ENCODE data around the gene JARID2. TPM values are rescaled to one million over a fixed set of nuclear protein-coding genes. Genes with fewer than 3 reads are reported as not detected.
A peak's percentile ranks its signal among the peaks of the same experiment; 100 is the strongest.

JARID2 gene
- total and polyA plus RNA-seq, 7 experiments from 2014 or later: 6.9 to 39.6 (median 24.1) TPM

DNA sequence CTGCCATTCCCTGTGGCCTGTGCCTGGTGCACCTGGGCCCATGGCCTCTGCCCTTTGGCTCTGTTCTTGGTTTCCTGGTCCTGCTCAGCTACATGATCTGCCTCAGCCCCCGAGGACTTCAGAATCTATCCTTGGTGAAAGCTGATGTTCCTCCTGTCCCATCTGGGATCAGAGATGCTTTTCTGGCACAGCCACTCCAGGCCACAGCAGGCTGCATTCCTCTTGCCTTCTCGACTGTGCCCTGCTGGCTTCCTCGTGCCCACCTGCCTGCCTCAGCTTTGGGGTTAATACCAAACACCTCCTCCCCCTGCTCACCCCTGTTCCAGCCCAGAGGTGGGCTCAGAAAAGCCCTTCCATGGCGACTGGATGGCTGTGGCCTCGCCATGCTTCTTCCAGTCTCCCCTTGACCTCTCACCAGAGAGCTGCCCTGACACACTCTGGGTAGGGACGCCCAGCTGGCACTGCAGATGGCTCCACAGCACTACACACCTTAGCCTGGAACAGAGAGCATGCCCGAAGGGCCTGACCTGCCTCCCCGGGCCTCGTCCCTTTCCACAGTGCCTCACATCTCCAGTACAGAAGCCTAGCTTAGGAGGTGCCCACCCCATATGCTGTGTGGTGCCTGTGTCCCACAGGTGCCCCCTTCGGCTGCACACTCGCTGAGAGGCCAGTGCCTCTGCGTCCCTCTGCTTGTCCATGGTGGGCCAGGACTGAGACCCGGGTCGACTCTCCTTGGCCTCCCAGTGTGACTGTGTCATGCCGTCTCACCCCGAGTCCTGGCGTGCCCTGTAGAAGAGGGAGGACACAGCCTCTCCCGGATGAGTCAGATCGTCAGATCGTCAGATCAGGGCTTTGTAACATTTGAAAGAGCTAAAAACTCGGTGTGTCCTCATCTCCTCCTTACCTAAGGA is 268.2 kb downstream of the JARID2 start:
- no peak overlapping the region for H3K4me3 ChIP-seq (ENCODE audit: low read length)
- ATAC-seq (peak; percentile 10), DNase-seq (no peak)
- POLR2A ChIA-PET: no interaction called here
- intact Hi-C loops (cut with micrococcal nuclease): no loop called here
- H3K9me3 ChIP-seq (ENCODE audit: control insufficient read depth in 2 of 3, low read length in 3 of 3): no peaks in the 10 kb centered on the region
- Mint-ChIP-seq H3K4me3 (no peak overlapping the region), H3K9me3 (peaks cover 0 to 4% (median 0%) of the 10 kb centered on the region in 11 donors), H3K27me3 (no peaks in the 10 kb centered on the region), H3K4me1 (peaks cover 5 to 14% (median 7%) of the 10 kb centered on the region in 7 donors), H3K27ac (peak overlapping the region in 7 of 9 donors; percentile 45 to 84 (median 69)), H3K36me3 (peaks cover 5 to 70% (median 14%) of the 10 kb centered on the region in 5 donors)
- no peaks in the 10 kb centered on the region for H3K4me1 ChIP-seq (ENCODE audit: control insufficient read depth in 2 of 2, insufficient read depth in 2 of 2, low read length in 2 of 2)
- H3K36me3 ChIP-seq (ENCODE audit: control insufficient read depth in 2 of 3, insufficient read depth in 3 of 3, low read length in 3 of 3): peaks cover 0 to 95% (median 14%) of the 10 kb centered on the region in 3 experiments
- H3K27me3 ChIP-seq (ENCODE audit: control insufficient read depth in 2 of 2, insufficient read depth in 2 of 2, low read length in 2 of 2): no peaks in the 10 kb centered on the region
- H3K27ac ChIP-seq (ENCODE audit: low read depth, low read length): no peak overlapping the region
- CTCF ChIA-PET: interaction anchor here (0.7 kb wide), 1 partner anchor 16 kb away, joined by 4 read pairs; no protein-coding TSS in a partner anchor

DNA sequence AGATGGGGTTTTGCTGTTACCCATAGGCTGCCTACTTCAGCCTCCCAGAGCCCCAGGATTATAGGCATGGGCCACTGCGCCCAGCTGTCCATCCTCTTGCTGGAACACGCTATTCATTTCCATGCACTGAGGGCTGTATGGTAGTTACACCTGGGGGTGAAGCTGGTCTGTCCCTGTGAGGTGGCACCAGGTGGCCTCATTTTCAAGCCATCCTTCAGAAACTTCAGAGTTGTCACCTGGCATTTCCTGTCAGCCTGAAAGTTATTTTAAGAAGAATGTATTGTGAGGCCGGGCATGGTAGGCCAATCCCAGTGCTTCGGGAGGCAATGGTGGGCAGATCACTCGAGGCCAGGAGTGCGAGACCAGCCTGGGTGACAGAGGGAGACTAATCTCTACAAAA is 269.4 kb downstream of the JARID2 start:
- POLR2A ChIA-PET: interaction anchor here (0.7 kb wide), 1 partner anchor 35 kb away, joined by 3 read pairs; no protein-coding TSS in a partner anchor
- ATAC-seq: no peak
- H3K9me3 ChIP-seq (ENCODE audit: control insufficient read depth in 2 of 3, low read length in 3 of 3): no peaks in the 10 kb centered on the region
- intact Hi-C loops (cut with micrococcal nuclease): no loop called here
- Mint-ChIP-seq H3K4me3 (no peak overlapping the region), H3K9me3 (peaks cover 0 to 4% (median 0%) of the 10 kb centered on the region in 11 donors), H3K27me3 (no peaks in the 10 kb centered on the region), H3K4me1 (peaks cover 5 to 16% (median 11%) of the 10 kb centered on the region in 7 donors), H3K27ac (peak overlapping the region in 8 of 9 donors; percentile 26 to 84 (median 60)), H3K36me3 (peaks cover 10 to 80% (median 22%) of the 10 kb centered on the region in 5 donors)
- no peaks in the 10 kb centered on the region for H3K27me3 ChIP-seq (ENCODE audit: control insufficient read depth in 2 of 2, insufficient read depth in 2 of 2, low read length in 2 of 2)
- H3K27ac ChIP-seq (ENCODE audit: low read depth, low read length): no peak overlapping the region
- H3K4me1 ChIP-seq (ENCODE audit: control insufficient read depth in 2 of 2, insufficient read depth in 2 of 2, low read length in 2 of 2): no peaks in the 10 kb centered on the region
- H3K36me3 ChIP-seq (ENCODE audit: control insufficient read depth in 2 of 3, insufficient read depth in 3 of 3, low read length in 3 of 3): peaks cover 0 to 94% (median 14%) of the 10 kb centered on the region in 3 experiments
- no peak for DNase-seq
- CTCF ChIA-PET: interaction anchor here (0.7 kb wide), 1 partner anchor 15 kb away, joined by 4 read pairs; no protein-coding TSS in a partner anchor
- no peak overlapping the region for H3K4me3 ChIP-seq (ENCODE audit: low read length)

DNA sequence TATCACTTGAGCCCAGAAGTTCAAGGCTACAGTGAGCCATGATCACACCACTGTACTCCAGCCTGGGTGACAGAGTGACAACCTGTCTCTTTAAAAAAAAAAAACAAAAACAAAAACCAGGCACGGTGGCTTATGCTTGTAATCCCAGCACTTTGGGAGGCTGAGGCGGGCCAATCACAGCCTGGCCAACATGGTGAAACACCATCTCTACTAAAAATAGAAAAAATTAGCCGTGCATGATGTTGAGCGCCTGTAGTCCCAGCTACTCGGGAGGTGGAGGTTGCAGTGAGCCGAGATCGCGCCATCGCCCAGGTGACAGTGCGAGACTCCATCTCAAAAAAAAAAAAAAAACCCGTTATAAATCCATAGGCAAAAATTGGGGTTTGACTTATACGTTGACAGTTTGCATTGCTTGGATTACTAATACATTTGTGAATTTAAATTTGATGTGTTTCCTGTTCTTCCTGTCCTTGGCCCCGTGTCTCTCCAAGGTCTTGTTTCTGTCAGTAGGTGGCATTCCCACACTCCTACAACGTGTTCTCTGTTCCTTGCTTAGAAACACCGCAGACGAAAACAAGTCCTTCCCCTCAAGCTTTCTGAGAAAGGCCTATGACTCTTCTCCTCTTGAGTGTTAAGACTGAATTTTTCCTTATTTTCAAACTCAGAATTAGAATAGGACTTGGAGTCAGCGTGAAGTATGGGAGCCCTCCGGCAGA is 269.9 kb downstream of the JARID2 start:
- Mint-ChIP-seq H3K36me3 (peaks cover 13 to 82% (median 26%) of the 10 kb centered on the region in 5 donors), H3K27ac (peak overlapping the region in 6 of 9 donors; percentile 4 to 85 (median 68)), H3K9me3 (peaks cover 0 to 4% (median 0%) of the 10 kb centered on the region in 11 donors), H3K4me3 (peak overlapping the region in 1 of 10 donors; percentile 7), H3K27me3 (no peaks in the 10 kb centered on the region), H3K4me1 (peaks cover 3 to 16% (median 11%) of the 10 kb centered on the region in 7 donors)
- DNase-seq (no peak), ATAC-seq (no peak)
- intact Hi-C loops (cut with micrococcal nuclease): no loop called here
- H3K9me3 ChIP-seq (ENCODE audit: control insufficient read depth in 2 of 3, low read length in 3 of 3): no peaks in the 10 kb centered on the region
- H3K4me3 ChIP-seq (ENCODE audit: low read length): no peak overlapping the region
- H3K27ac ChIP-seq (ENCODE audit: low read depth, low read length): no peak overlapping the region
- H3K36me3 ChIP-seq (ENCODE audit: control insufficient read depth in 2 of 3, insufficient read depth in 3 of 3, low read length in 3 of 3): peaks cover 0 to 94% (median 14%) of the 10 kb centered on the region in 3 experiments
- ChIA-PET CTCF (no interaction called here), POLR2A (interaction anchor here (0.7 kb wide), 1 partner anchor 35 kb away, joined by 3 read pairs; no protein-coding TSS in a partner anchor)
- no peaks in the 10 kb centered on the region for H3K4me1 ChIP-seq (ENCODE audit: control insufficient read depth in 2 of 2, insufficient read depth in 2 of 2, low read length in 2 of 2)
- no peaks in the 10 kb centered on the region for H3K27me3 ChIP-seq (ENCODE audit: control insufficient read depth in 2 of 2, insufficient read depth in 2 of 2, low read length in 2 of 2)

DNA sequence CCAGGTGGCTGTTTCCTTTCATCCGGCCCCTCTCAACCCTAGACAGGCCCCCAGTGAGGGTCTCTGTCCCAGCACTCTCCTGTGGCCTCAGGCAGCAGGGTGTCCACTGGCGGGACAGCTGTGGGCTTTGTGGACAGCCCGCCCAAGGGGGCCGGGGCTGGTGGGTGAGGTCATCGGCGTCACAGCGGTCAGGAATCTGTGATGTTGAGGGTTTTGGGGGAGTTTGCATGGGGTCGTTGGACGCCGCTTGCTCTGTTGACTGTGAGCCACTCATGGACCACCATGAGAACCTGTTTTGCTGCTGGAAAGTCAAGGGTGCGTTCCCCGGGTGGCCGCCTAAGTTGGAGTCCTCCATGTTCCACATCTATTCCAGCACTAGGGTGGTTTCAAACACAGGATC is 270.5 kb downstream of the JARID2 start:
- POLR2A ChIA-PET: no interaction called here
- Histone ChIP-seq H3K9me3 (ENCODE audit: control insufficient read depth in 2 of 3, low read length in 3 of 3) (no peaks in the 10 kb centered on the region), H3K27ac (ENCODE audit: low read depth, low read length) (no peak overlapping the region), H3K36me3 (ENCODE audit: control insufficient read depth in 2 of 3, insufficient read depth in 3 of 3, low read length in 3 of 3) (peaks cover 0 to 89% (median 14%) of the 10 kb centered on the region in 3 experiments), H3K4me3 (ENCODE audit: low read length) (no peak overlapping the region), H3K4me1 (ENCODE audit: control insufficient read depth in 2 of 2, insufficient read depth in 2 of 2, low read length in 2 of 2) (no peaks in the 10 kb centered on the region), H3K27me3 (ENCODE audit: control insufficient read depth in 2 of 2, insufficient read depth in 2 of 2, low read length in 2 of 2) (no peaks in the 10 kb centered on the region)
- intact Hi-C loops (cut with micrococcal nuclease): no loop called here
- H3K27me3 Mint-ChIP-seq: no peaks in the 10 kb centered on the region
- H3K9me3 Mint-ChIP-seq: peaks cover 0 to 4% (median 0%) of the 10 kb centered on the region in 11 donors
- no peak for DNase-seq
- peaks cover 13 to 82% (median 30%) of the 10 kb centered on the region in 5 donors for H3K36me3 Mint-ChIP-seq
- no peak for ATAC-seq
- H3K4me3 Mint-ChIP-seq: no peak overlapping the region
- H3K4me1 Mint-ChIP-seq: peaks cover 0 to 16% (median 11%) of the 10 kb centered on the region in 7 donors
- CTCF ChIA-PET: no interaction called here
- H3K27ac Mint-ChIP-seq: peak overlapping the region in 2 of 9 donors; percentile 60 to 85

DNA sequence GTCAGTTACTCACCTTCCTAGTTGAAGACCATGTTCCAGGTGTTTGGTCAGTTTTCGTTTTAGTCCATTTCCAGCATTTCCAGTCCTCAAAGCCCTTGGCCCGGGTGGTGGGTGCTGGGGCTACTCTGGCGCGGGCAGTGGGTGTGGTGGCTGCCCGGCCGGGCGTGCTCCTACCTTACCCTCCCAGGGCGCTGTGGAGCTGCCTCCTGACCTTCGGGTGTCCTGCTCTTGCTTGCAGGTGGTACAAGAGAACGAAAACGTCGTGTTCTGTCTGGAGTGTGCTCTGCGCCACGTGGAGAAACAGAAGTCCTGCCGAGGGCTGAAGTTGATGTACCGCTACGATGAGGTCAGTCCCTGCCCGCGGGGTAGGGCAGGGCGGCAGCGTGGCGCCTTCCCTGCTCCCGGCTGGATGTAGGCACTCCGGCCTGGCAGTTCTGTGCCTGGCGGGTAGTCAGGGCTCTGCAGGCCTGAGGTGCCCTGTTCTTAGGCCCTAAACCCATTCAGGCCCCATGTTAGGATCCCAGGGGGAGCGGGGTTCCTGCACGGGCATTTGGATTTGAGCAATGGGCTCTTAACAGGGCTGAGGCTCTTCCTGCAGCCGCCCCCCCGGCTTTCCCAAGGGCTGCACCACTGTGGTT is 271.2 kb downstream of the JARID2 start:
- CTCF ChIA-PET: no interaction called here
- Histone ChIP-seq H3K4me3 (ENCODE audit: low read length) (no peak overlapping the region), H3K36me3 (ENCODE audit: control insufficient read depth in 2 of 3, insufficient read depth in 3 of 3, low read length in 3 of 3) (peaks cover 0 to 87% (median 14%) of the 10 kb centered on the region in 3 experiments), H3K27ac (ENCODE audit: low read depth, low read length) (no peak overlapping the region), H3K27me3 (ENCODE audit: control insufficient read depth in 2 of 2, insufficient read depth in 2 of 2, low read length in 2 of 2) (no peaks in the 10 kb centered on the region), H3K4me1 (ENCODE audit: control insufficient read depth in 2 of 2, insufficient read depth in 2 of 2, low read length in 2 of 2) (no peaks in the 10 kb centered on the region), H3K9me3 (ENCODE audit: control insufficient read depth in 2 of 3, low read length in 3 of 3) (no peaks in the 10 kb centered on the region)
- Mint-ChIP-seq H3K27me3 (no peaks in the 10 kb centered on the region), H3K9me3 (peaks cover 0 to 4% (median 0%) of the 10 kb centered on the region in 11 donors), H3K4me1 (peaks cover 0 to 18% (median 11%) of the 10 kb centered on the region in 7 donors), H3K4me3 (no peak overlapping the region), H3K36me3 (peaks cover 13 to 83% (median 30%) of the 10 kb centered on the region in 5 donors), H3K27ac (peak overlapping the region in 1 of 9 donors; percentile 28)
- DNase-seq: no peak
- no peak for ATAC-seq
- POLR2A ChIA-PET: no interaction called here
- intact Hi-C loops (cut with micrococcal nuclease): no loop called here

DNA sequence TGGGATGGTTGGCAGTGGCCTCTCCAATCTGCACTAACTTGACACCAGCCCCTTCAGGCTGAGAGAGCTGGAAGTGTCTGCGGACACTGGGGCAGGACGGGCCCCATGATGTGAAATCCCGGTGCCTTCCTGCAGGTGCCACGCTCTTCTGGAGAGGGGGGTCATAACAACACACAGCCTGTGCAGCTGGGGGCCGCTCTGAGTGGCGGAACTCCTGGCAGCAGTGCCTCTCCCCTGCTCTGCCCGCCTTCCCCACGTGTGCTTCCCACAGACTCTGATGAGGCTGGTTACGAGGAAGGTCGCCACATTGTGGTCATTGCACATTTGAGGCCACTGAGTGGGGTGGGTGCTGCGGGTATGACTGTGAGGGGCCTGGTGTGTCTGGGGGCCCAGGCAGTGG is 271.7 kb downstream of the JARID2 start:
- Histone ChIP-seq H3K4me3 (ENCODE audit: low read length) (no peak overlapping the region), H3K4me1 (ENCODE audit: control insufficient read depth in 2 of 2, insufficient read depth in 2 of 2, low read length in 2 of 2) (no peaks in the 10 kb centered on the region), H3K36me3 (ENCODE audit: control insufficient read depth in 2 of 3, insufficient read depth in 3 of 3, low read length in 3 of 3) (peaks cover 0 to 87% (median 11%) of the 10 kb centered on the region in 3 experiments), H3K9me3 (ENCODE audit: control insufficient read depth in 2 of 3, low read length in 3 of 3) (no peaks in the 10 kb centered on the region), H3K27ac (ENCODE audit: low read depth, low read length) (no peak overlapping the region), H3K27me3 (ENCODE audit: control insufficient read depth in 2 of 2, insufficient read depth in 2 of 2, low read length in 2 of 2) (no peaks in the 10 kb centered on the region)
- H3K27ac Mint-ChIP-seq: peak overlapping the region in 1 of 9 donors; percentile 21
- H3K4me3 Mint-ChIP-seq: no peak overlapping the region
- ChIA-PET CTCF (no interaction called here), POLR2A (no interaction called here)
- H3K9me3 Mint-ChIP-seq: peaks cover 0 to 4% (median 0%) of the 10 kb centered on the region in 11 donors
- H3K4me1 Mint-ChIP-seq: peaks cover 0 to 21% (median 12%) of the 10 kb centered on the region in 7 donors
- DNase-seq: no peak
- H3K36me3 Mint-ChIP-seq: peaks cover 13 to 77% (median 33%) of the 10 kb centered on the region in 5 donors
- H3K27me3 Mint-ChIP-seq: no peaks in the 10 kb centered on the region
- no peak for ATAC-seq
- intact Hi-C loops (cut with micrococcal nuclease): no loop called here
